ENCODE results near the gene TP63.

Gene TP63

GRCh38 chr3:189824629-189825312, 193.6 kb downstream of the TP63 start:
- FAIRE-seq, result no peak

- no peak for FAIRE-seq
Measured at GRCh38 chr3:189826566-189826965, 195.4 kb downstream of the TP63 start.

GRCh38 chr3:189827108-189827507, 195.9 kb downstream of the TP63 start:
- no peak for FAIRE-seq

GRCh38 chr3:189830401-189830800, 199.2 kb downstream of the TP63 start:
- FAIRE-seq, result no peak

GRCh38 chr3:189833266-189833665, 202.1 kb downstream of the TP63 start:
- FAIRE-seq, result no peak

GRCh38 chr3:189833996-189834395, 202.8 kb downstream of the TP63 start:
- FAIRE-seq, result no peak

- FAIRE-seq, result no peak
Measured at GRCh38 chr3:189834462-189834861, 203.3 kb downstream of the TP63 start.

- no peak for FAIRE-seq
Measured at GRCh38 chr3:189836795-189837194, 205.6 kb downstream of the TP63 start.

GRCh38 chr3:189838291-189838690, 207.1 kb downstream of the TP63 start:
- no peak for FAIRE-seq

GRCh38 chr3:189839576-189839975, 208.4 kb downstream of the TP63 start:
- no peak for FAIRE-seq

- no peak for FAIRE-seq
Measured at GRCh38 chr3:189841473-189842205, 210.4 kb downstream of the TP63 start.

GRCh38 chr3:189842681-189843602, 211.8 kb downstream of the TP63 start:
- no peak for FAIRE-seq

- FAIRE-seq, result no peak
Measured at GRCh38 chr3:189845069-189845468, 213.9 kb downstream of the TP63 start.

- no peak for FAIRE-seq
Measured at GRCh38 chr3:189848395-189849040, 217.3 kb downstream of the TP63 start.

GRCh38 chr3:189849262-189849661, 218.1 kb downstream of the TP63 start:
- no peak for FAIRE-seq

GRCh38 chr3:189851682-189852081, 220.5 kb downstream of the TP63 start:
- no peak for FAIRE-seq

- no peak for FAIRE-seq
Measured at GRCh38 chr3:189853906-189854305, 222.7 kb downstream of the TP63 start.

- no peak for FAIRE-seq
Measured at GRCh38 chr3:189860296-189860695, 229.1 kb downstream of the TP63 start.

- no peak for FAIRE-seq
Measured at GRCh38 chr3:189862385-189862998, 231.3 kb downstream of the TP63 start.

- no peak for FAIRE-seq
Measured at GRCh38 chr3:189863031-189863430, 231.8 kb downstream of the TP63 start.

- FAIRE-seq, result no peak
Measured at GRCh38 chr3:189868061-189868460, 236.9 kb downstream of the TP63 start.

GRCh38 chr3:189869165-189869564, 238.0 kb downstream of the TP63 start:
- no peak for FAIRE-seq
